ENCODE data around the gene ZNF750. TPM values are rescaled to one million over a fixed set of nuclear protein-coding genes. Genes with fewer than 3 reads are reported as not detected.

The ZNF750 gene
- total and polyA plus RNA-seq, 2 of the 13 experiments (the other 11 are each of a cell fraction or from before 2014, with no cell fraction given): not detected

- peak overlapping the region; percentile 30 for H3K4me2 ChIP-seq (ENCODE audit: low read depth, low read length)
- no peaks in the 10 kb centered on the region for H3K27me3 ChIP-seq (ENCODE audit: control insufficient read depth in 1 of 2, insufficient read depth in 2 of 2, low read length in 2 of 2)
- ChIA-PET POLR2A (interaction anchor here (0.6 to 2.1 kb wide), 3 partner anchors 9 to 76 kb away, joined by 3 to 9 read pairs (median 3); no protein-coding TSS in a partner anchor), CTCF (ENCODE audit: low intra/inter-chr PET ratio, low total read pairs) (no interaction called here)
- H3K36me3 ChIP-seq (replicated peaks in 1 of 2; ENCODE audit: control insufficient read depth in 1 of 2, insufficient read depth in 2 of 2, low read length in 2 of 2): no peaks in the 10 kb centered on the region; a peak in 1 of 5 replicates
- in situ Hi-C loops (cut with HindIII; ENCODE audit: extremely low pct_ligation_motif_present, low pct_unique_long_range_greater_than_20kb): no loop called here
- DNase-seq (ENCODE audit: low spot score) (peak; percentile 88), ATAC-seq (peak; percentile 58), FAIRE-seq (peak; percentile 94)
- H3K9me3 ChIP-seq (ENCODE audit: low read length): no peaks in the 10 kb centered on the region
- no TSS peak for BruUV-seq (replicated peaks)
- H3K9ac ChIP-seq (ENCODE audit: insufficient read depth, low read depth, low read length): no peak overlapping the region
- WGBS (ENCODE audit: low lambda C conversion rate): 59% methylated on average over 17 of the region's 17 CpGs
- intact Hi-C loops (cut with micrococcal nuclease; ENCODE audit: unreplicated experiment): no loop called here
- peaks cover 28% of the 10 kb centered on the region for H3K4me1 ChIP-seq (ENCODE audit: insufficient read depth, low read length)
- peak overlapping the region; percentile 32 for H3K27ac ChIP-seq (ENCODE audit: extremely low read length, insufficient read depth, low read length)
- no peaks in the 10 kb centered on the region for H4K20me1 ChIP-seq (ENCODE audit: insufficient read depth, low read length)
- no peak overlapping the region for H3K4me3 ChIP-seq (replicated peaks in 1 of 3; ENCODE audit: insufficient read depth in 1 of 3, low read depth in 2 of 3, low read length in 3 of 3)
- no peaks in the 10 kb centered on the region for H3K79me2 ChIP-seq (ENCODE audit: insufficient read depth, low read length)
- no peak overlapping the region for H2AFZ ChIP-seq (ENCODE audit: low read length)
- TF ChIP-seq PITX1 (CRISPR knock-in tag; IDR thresholded peaks at IDR 0.05) (peak; percentile 72; the same call in 1 of the 2 replicates), NFE2 (CRISPR knock-in tag; IDR thresholded peaks at IDR 0.05) (no peak), ATF3 (CRISPR knock-in tag; IDR thresholded peaks at IDR 0.05) (0 out of 2 replicates have a peak, but pooled peaks have one; percentile 60), TOE1 (CRISPR knock-in tag; IDR thresholded peaks at IDR 0.05) (no peak), HNF4A (CRISPR knock-in tag; IDR thresholded peaks at IDR 0.05) (0 out of 2 replicates have a peak, but pooled peaks have one; percentile 59), HMG20B (CRISPR knock-in tag; conservative IDR thresholded peaks at IDR 0.05) (peak; percentile 72), ZBTB21 (CRISPR knock-in tag; IDR thresholded peaks at IDR 0.05) (no peak), ZNF205 (CRISPR knock-in tag; IDR thresholded peaks at IDR 0.05) (0 out of 2 replicates have a peak, but pooled peaks have one; percentile 49), ZNF251 (CRISPR knock-in tag; IDR thresholded peaks at IDR 0.05) (no peak), JDP2 (CRISPR knock-in tag; IDR thresholded peaks at IDR 0.05; ENCODE audit: borderline replicate concordance) (no peak), ZNF607 (CRISPR knock-in tag; IDR thresholded peaks at IDR 0.05; ENCODE audit: borderline replicate concordance) (no peak), KDM6A (CRISPR knock-in tag; IDR thresholded peaks at IDR 0.05; ENCODE audit: low read depth) (peak; percentile 65), ZNF605 (CRISPR knock-in tag; IDR thresholded peaks at IDR 0.05) (peak; percentile 50; the same call in 1 of the 2 replicates), TCF7 (IDR thresholded peaks at IDR 0.05; ENCODE audit: low read depth) (no peak)
- TF ChIP-seq, protein P1, sequence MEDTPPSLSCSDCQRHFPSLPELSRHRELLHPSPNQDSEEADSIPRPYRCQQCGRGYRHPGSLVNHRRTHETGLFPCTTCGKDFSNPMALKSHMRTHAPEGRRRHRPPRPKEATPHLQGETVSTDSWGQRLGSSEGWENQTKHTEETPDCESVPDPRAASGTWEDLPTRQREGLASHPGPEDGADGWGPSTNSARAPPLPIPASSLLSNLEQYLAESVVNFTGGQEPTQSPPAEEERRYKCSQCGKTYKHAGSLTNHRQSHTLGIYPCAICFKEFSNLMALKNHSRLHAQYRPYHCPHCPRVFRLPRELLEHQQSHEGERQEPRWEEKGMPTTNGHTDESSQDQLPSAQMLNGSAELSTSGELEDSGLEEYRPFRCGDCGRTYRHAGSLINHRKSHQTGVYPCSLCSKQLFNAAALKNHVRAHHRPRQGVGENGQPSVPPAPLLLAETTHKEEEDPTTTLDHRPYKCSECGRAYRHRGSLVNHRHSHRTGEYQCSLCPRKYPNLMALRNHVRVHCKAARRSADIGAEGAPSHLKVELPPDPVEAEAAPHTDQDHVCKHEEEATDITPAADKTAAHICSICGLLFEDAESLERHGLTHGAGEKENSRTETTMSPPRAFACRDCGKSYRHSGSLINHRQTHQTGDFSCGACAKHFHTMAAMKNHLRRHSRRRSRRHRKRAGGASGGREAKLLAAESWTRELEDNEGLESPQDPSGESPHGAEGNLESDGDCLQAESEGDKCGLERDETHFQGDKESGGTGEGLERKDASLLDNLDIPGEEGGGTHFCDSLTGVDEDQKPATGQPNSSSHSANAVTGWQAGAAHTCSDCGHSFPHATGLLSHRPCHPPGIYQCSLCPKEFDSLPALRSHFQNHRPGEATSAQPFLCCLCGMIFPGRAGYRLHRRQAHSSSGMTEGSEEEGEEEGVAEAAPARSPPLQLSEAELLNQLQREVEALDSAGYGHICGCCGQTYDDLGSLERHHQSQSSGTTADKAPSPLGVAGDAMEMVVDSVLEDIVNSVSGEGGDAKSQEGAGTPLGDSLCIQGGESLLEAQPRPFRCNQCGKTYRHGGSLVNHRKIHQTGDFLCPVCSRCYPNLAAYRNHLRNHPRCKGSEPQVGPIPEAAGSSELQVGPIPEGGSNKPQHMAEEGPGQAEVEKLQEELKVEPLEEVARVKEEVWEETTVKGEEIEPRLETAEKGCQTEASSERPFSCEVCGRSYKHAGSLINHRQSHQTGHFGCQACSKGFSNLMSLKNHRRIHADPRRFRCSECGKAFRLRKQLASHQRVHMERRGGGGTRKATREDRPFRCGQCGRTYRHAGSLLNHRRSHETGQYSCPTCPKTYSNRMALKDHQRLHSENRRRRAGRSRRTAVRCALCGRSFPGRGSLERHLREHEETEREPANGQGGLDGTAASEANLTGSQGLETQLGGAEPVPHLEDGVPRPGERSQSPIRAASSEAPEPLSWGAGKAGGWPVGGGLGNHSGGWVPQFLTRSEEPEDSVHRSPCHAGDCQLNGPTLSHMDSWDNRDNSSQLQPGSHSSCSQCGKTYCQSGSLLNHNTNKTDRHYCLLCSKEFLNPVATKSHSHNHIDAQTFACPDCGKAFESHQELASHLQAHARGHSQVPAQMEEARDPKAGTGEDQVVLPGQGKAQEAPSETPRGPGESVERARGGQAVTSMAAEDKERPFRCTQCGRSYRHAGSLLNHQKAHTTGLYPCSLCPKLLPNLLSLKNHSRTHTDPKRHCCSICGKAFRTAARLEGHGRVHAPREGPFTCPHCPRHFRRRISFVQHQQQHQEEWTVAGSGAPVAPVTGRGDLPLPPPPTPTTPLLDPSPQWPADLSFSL (CRISPR knock-in tag; IDR thresholded peaks at IDR 0.05): peak; percentile 90
- TF ChIP-seq, protein P2, sequence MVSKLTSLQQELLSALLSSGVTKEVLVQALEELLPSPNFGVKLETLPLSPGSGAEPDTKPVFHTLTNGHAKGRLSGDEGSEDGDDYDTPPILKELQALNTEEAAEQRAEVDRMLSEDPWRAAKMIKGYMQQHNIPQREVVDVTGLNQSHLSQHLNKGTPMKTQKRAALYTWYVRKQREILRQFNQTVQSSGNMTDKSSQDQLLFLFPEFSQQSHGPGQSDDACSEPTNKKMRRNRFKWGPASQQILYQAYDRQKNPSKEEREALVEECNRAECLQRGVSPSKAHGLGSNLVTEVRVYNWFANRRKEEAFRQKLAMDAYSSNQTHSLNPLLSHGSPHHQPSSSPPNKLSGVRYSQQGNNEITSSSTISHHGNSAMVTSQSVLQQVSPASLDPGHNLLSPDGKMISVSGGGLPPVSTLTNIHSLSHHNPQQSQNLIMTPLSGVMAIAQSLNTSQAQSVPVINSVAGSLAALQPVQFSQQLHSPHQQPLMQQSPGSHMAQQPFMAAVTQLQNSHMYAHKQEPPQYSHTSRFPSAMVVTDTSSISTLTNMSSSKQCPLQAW (CRISPR knock-in tag; IDR thresholded peaks at IDR 0.05): 0 out of 2 replicates have a peak, but pooled peaks have one; percentile 50
Observed at GRCh38 chr17:82838386-82839063, 1.3 kb downstream of the ZNF750 start.
